Activated naive CD8-positive, alpha-beta T cell treated with anti-CD3 and anti-CD28 coated beads for 36 hours (primary cell): ENCODE data around the gene BORCS8. TPM values are rescaled to one million over a fixed set of nuclear protein-coding genes. Genes with fewer than 3 reads are reported as not detected.

Source experiments
- DNase-seq: peaks from one replicate; pipeline ENCODE4 v3.0.0; 2021
- H3K27ac Mint-ChIP-seq: one replicate; pipeline ENCODE4 v1.8.0; 2022; ENCODE audit warnings: mild to moderate bottlenecking, moderate library complexity, mixed read lengths
- H3K27me3 Mint-ChIP-seq: one replicate; pipeline ENCODE4 v1.8.0; 2022; ENCODE audit warnings: mild to moderate bottlenecking, mixed read lengths
- H3K36me3 Mint-ChIP-seq: one replicate; pipeline ENCODE4 v1.8.0; 2021; ENCODE audit warnings: mild to moderate bottlenecking, mixed read lengths
- H3K4me1 Mint-ChIP-seq: one replicate; pipeline ENCODE4 v1.8.0; 2021; ENCODE audit warnings: mixed read lengths
- H3K4me3 Mint-ChIP-seq: one replicate; pipeline ENCODE4 v1.8.0; 2022; ENCODE audit warnings: mild to moderate bottlenecking, moderate library complexity, mixed read lengths
- H3K9me3 Mint-ChIP-seq: one replicate; pipeline ENCODE4 v1.8.0; 2022; ENCODE audit warnings: mixed read lengths
- total RNA-seq, 2 experiments: library from RNA; stranded (reverse); gene quantifications; one replicate each; pipeline ENCODE4 v1.2.3, GENCODE V29; 2021

Gene BORCS8
- 10 to 100 TPM; 29.8 to 31.1 TPM for total RNA-seq

GRCh38 chr19:19192078-19192882, at the start of gene BORCS8, which contains the start of gene RFXANK:
BORCS8 (minus strand) TSS chr19:19192152; CDS start chr19:19192117, 35 bp downstream.
RFXANK (plus strand) TSS chr19:19192258; CDS start chr19:19193947, 1,689 bp downstream.
- H3K4me3 Mint-ChIP-seq: peak within 1 kb of the TSS; percentile 95

GRCh38 chr19:19240476-19240875, 48.5 kb upstream of the BORCS8 start:
- DNase-seq: no peak
- Mint-ChIP-seq H3K27me3 (peaks cover 33% of the 10 kb centered on the region), H3K4me1 (no peaks in the 10 kb centered on the region), H3K36me3 (no peaks in the 10 kb centered on the region), H3K9me3 (peaks cover 8% of the 10 kb centered on the region), H3K27ac (no peak overlapping the region), H3K4me3 (no peak overlapping the region)

More at GRCh38 chr19:19192078-19192882, at the start of gene BORCS8, which contains the start of gene RFXANK:
- Mint-ChIP-seq H3K27ac (peak within 1 kb of the TSS; percentile 96), H3K4me1 (peaks cover 26% of the 10 kb centered on the region), H3K9me3 (no peaks in the 10 kb centered on the region), H3K27me3 (no peaks in the 10 kb centered on the region), H3K36me3 (peaks cover 4% of the 10 kb centered on the region)
- DNase-seq: peak; percentile 98

GRCh38 chr19:19239675-19240074, 47.7 kb upstream of the BORCS8 start:
- H3K36me3 Mint-ChIP-seq: no peaks in the 10 kb centered on the region
- H3K4me3 Mint-ChIP-seq: no peak overlapping the region
- no peaks in the 10 kb centered on the region for H3K4me1 Mint-ChIP-seq
- peaks cover 33% of the 10 kb centered on the region for H3K27me3 Mint-ChIP-seq
- no peak for DNase-seq
- H3K27ac Mint-ChIP-seq: no peak overlapping the region
- peaks cover 8% of the 10 kb centered on the region for H3K9me3 Mint-ChIP-seq

- no peak for DNase-seq
- Mint-ChIP-seq H3K36me3 (no peaks in the 10 kb centered on the region), H3K27ac (no peak overlapping the region), H3K9me3 (peaks cover 13% of the 10 kb centered on the region), H3K4me1 (no peaks in the 10 kb centered on the region), H3K4me3 (no peak overlapping the region), H3K27me3 (peaks cover 33% of the 10 kb centered on the region)
Observed at GRCh38 chr19:19238126-19238894, 46.4 kb upstream of the BORCS8 start.

- Mint-ChIP-seq H3K4me1 (no peaks in the 10 kb centered on the region), H3K4me3 (no peak overlapping the region), H3K9me3 (peaks cover 13% of the 10 kb centered on the region), H3K27me3 (peaks cover 33% of the 10 kb centered on the region), H3K36me3 (no peaks in the 10 kb centered on the region), H3K27ac (no peak overlapping the region)
- DNase-seq: no peak
Observed at GRCh38 chr19:19236173-19236572, 44.2 kb upstream of the BORCS8 start.

GRCh38 chr19:19234220-19234816, 42.4 kb upstream of the BORCS8 start:
- DNase-seq: no peak
- peaks cover 13% of the 10 kb centered on the region for H3K9me3 Mint-ChIP-seq

GRCh38 chr19:19232261-19232721, 40.3 kb upstream of the BORCS8 start:
- peaks cover 13% of the 10 kb centered on the region for H3K9me3 Mint-ChIP-seq
- H3K4me3 Mint-ChIP-seq: no peak overlapping the region
- H3K4me1 Mint-ChIP-seq: no peaks in the 10 kb centered on the region
- H3K36me3 Mint-ChIP-seq: no peaks in the 10 kb centered on the region
- H3K27ac Mint-ChIP-seq: no peak overlapping the region
- DNase-seq: no peak
- H3K27me3 Mint-ChIP-seq: peaks cover 19% of the 10 kb centered on the region

More at GRCh38 chr19:19234220-19234816, 42.4 kb upstream of the BORCS8 start:
- no peak overlapping the region for H3K27ac Mint-ChIP-seq
- no peaks in the 10 kb centered on the region for H3K36me3 Mint-ChIP-seq
- H3K4me1 Mint-ChIP-seq: no peaks in the 10 kb centered on the region
- H3K4me3 Mint-ChIP-seq: no peak overlapping the region
- H3K27me3 Mint-ChIP-seq: peaks cover 17% of the 10 kb centered on the region

- peaks cover 20% of the 10 kb centered on the region for H3K27me3 Mint-ChIP-seq
- DNase-seq: no peak
- no peak overlapping the region for H3K4me3 Mint-ChIP-seq
- peaks cover 8% of the 10 kb centered on the region for H3K9me3 Mint-ChIP-seq
- H3K36me3 Mint-ChIP-seq: no peaks in the 10 kb centered on the region
- no peak overlapping the region for H3K27ac Mint-ChIP-seq
- no peaks in the 10 kb centered on the region for H3K4me1 Mint-ChIP-seq
Observed at GRCh38 chr19:19230999-19231398, 39.0 kb upstream of the BORCS8 start.

- Mint-ChIP-seq H3K4me3 (no peak overlapping the region), H3K27ac (no peak overlapping the region), H3K9me3 (peaks cover 5% of the 10 kb centered on the region), H3K36me3 (no peaks in the 10 kb centered on the region), H3K4me1 (peaks cover 1% of the 10 kb centered on the region), H3K27me3 (peaks cover 21% of the 10 kb centered on the region)
- no peak for DNase-seq
Observed at GRCh38 chr19:19229701-19230100, 37.7 kb upstream of the BORCS8 start.

GRCh38 chr19:19227217-19227616, 35.3 kb upstream of the BORCS8 start:
- Mint-ChIP-seq H3K27ac (no peak overlapping the region), H3K4me3 (no peak overlapping the region), H3K36me3 (no peaks in the 10 kb centered on the region), H3K27me3 (peaks cover 38% of the 10 kb centered on the region), H3K4me1 (peaks cover 1% of the 10 kb centered on the region), H3K9me3 (no peaks in the 10 kb centered on the region)
- DNase-seq: no peak

GRCh38 chr19:19226663-19227062, 34.7 kb upstream of the BORCS8 start:
- Mint-ChIP-seq H3K27me3 (peaks cover 38% of the 10 kb centered on the region), H3K9me3 (no peaks in the 10 kb centered on the region), H3K4me1 (peaks cover 1% of the 10 kb centered on the region), H3K36me3 (no peaks in the 10 kb centered on the region), H3K4me3 (no peak overlapping the region), H3K27ac (no peak overlapping the region)
- no peak for DNase-seq

GRCh38 chr19:19226204-19226603, 34.3 kb upstream of the BORCS8 start:
- Mint-ChIP-seq H3K4me3 (no peak overlapping the region), H3K36me3 (no peaks in the 10 kb centered on the region), H3K9me3 (no peaks in the 10 kb centered on the region), H3K27ac (no peak overlapping the region), H3K27me3 (peaks cover 38% of the 10 kb centered on the region), H3K4me1 (peaks cover 1% of the 10 kb centered on the region)
- no peak for DNase-seq

- Mint-ChIP-seq H3K9me3 (no peaks in the 10 kb centered on the region), H3K4me3 (peak overlapping the region; percentile 68), H3K36me3 (no peaks in the 10 kb centered on the region), H3K4me1 (peaks cover 1% of the 10 kb centered on the region), H3K27ac (no peak overlapping the region), H3K27me3 (peaks cover 38% of the 10 kb centered on the region)
- peak; percentile 83 for DNase-seq
Observed at GRCh38 chr19:19224852-19225494, 33.0 kb upstream of the BORCS8 start.

GRCh38 chr19:19224150-19224851, 32.3 kb upstream of the BORCS8 start:
- Mint-ChIP-seq H3K27ac (no peak overlapping the region), H3K4me3 (no peak overlapping the region), H3K4me1 (peaks cover 1% of the 10 kb centered on the region), H3K36me3 (no peaks in the 10 kb centered on the region), H3K9me3 (no peaks in the 10 kb centered on the region), H3K27me3 (peaks cover 38% of the 10 kb centered on the region)
- DNase-seq: no peak
